Measurements from ENCODE around the gene ZCCHC7. TPM values are rescaled to one million over a fixed set of nuclear protein-coding genes. Genes with fewer than 3 reads are reported as not detected.

Gene ZCCHC7
- total RNA-seq, 1 donor from 2014 or later, result 22.1 TPM

GRCh38 chr9:37336150-37336549 lies 215.8 kb downstream of the ZCCHC7 start:
- DNase-seq (ENCODE audit: low spot score), result no peak
- Mint-ChIP-seq H3K36me3 (ENCODE audit: low read depth) (peaks cover 1% of the 10 kb centered on the region), H3K27ac (no peak overlapping the region), H3K27me3 (ENCODE audit: insufficient read depth) (no peaks in the 10 kb centered on the region), H3K4me1 (ENCODE audit: low read depth) (peaks cover 2% of the 10 kb centered on the region), H3K4me3 (no peak overlapping the region), H3K9me3 (no peaks in the 10 kb centered on the region)
- intact Hi-C loops (cut with micrococcal nuclease), result no loop called here

GRCh38 chr9:37337301-37337890 lies 217.0 kb downstream of the ZCCHC7 start:
- Mint-ChIP-seq H3K27ac (no peak overlapping the region), H3K36me3 (ENCODE audit: low read depth) (peaks cover 1% of the 10 kb centered on the region), H3K27me3 (ENCODE audit: insufficient read depth) (no peaks in the 10 kb centered on the region), H3K4me1 (ENCODE audit: low read depth) (no peaks in the 10 kb centered on the region), H3K9me3 (no peaks in the 10 kb centered on the region), H3K4me3 (no peak overlapping the region)
- no peak for DNase-seq (ENCODE audit: low spot score)
- intact Hi-C loops (cut with micrococcal nuclease), result no loop called here

DNA sequence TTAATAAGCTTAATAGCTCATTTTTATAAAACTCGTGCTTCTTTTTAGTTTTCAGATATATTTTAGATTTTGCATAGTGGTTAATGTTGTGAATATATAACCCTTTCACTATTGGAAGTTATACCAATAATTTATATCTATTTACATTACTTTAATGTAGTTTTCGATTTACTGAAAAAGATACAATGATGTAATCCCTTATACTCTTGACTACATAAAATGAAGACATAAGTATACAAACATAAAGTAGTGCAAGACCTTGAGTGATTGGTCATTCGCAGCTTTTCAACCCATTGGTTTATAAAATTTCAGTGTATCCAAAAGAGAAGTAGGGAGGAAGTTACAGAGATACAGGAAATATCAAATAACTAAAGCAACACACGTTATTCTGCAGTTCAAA lies 217.8 kb downstream of the ZCCHC7 start:
- Mint-ChIP-seq H3K36me3 (ENCODE audit: low read depth) (peaks cover 1% of the 10 kb centered on the region), H3K4me3 (no peak overlapping the region), H3K27ac (no peak overlapping the region), H3K9me3 (no peaks in the 10 kb centered on the region), H3K4me1 (ENCODE audit: low read depth) (no peaks in the 10 kb centered on the region), H3K27me3 (ENCODE audit: insufficient read depth) (no peaks in the 10 kb centered on the region)
- no peak for DNase-seq (ENCODE audit: low spot score)
- intact Hi-C loops (cut with micrococcal nuclease), result no loop called here

GRCh38 chr9:37339923-37340322 lies 219.5 kb downstream of the ZCCHC7 start:
- no peak for DNase-seq (ENCODE audit: low spot score)
- Mint-ChIP-seq H3K27me3 (ENCODE audit: insufficient read depth) (no peaks in the 10 kb centered on the region), H3K27ac (no peak overlapping the region), H3K4me3 (no peak overlapping the region), H3K36me3 (ENCODE audit: low read depth) (peaks cover 1% of the 10 kb centered on the region), H3K4me1 (ENCODE audit: low read depth) (no peaks in the 10 kb centered on the region), H3K9me3 (no peaks in the 10 kb centered on the region)
- intact Hi-C loops (cut with micrococcal nuclease), result no loop called here

- H3K27me3 Mint-ChIP-seq (ENCODE audit: insufficient read depth), result no peaks in the 10 kb centered on the region
- H3K4me3 Mint-ChIP-seq, result no peak overlapping the region
- H3K4me1 Mint-ChIP-seq (ENCODE audit: low read depth), result no peaks in the 10 kb centered on the region
- H3K36me3 Mint-ChIP-seq (ENCODE audit: low read depth), result peaks cover 1% of the 10 kb centered on the region
- DNase-seq (ENCODE audit: low spot score), result no peak
- no peak overlapping the region for H3K27ac Mint-ChIP-seq
- H3K9me3 Mint-ChIP-seq, result no peaks in the 10 kb centered on the region
- intact Hi-C loops (cut with micrococcal nuclease), result no loop called here
Measured at GRCh38 chr9:37340961-37341360, 220.6 kb downstream of the ZCCHC7 start.

DNA sequence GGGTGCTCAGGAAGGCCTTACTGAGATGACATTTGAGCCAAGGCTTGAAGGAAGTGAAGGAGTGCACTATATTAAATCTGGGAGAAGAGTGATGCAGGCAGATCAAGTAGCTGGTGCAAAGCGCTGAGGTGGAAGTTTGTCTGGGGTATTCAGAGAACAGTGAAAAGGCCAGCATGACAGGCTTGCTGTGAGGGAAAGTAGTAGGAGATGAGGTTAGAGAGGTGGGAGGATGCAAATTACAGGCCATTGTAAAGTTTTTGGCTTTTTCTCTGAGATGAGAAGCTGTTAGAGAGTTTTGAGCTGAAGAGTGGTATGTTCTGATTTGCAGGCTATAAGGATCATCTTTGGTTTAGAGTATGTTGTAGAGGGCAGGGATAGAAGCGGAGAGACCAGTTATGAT lies 221.3 kb downstream of the ZCCHC7 start:
- Mint-ChIP-seq H3K9me3 (no peaks in the 10 kb centered on the region), H3K4me3 (no peak overlapping the region), H3K27ac (no peak overlapping the region), H3K27me3 (ENCODE audit: insufficient read depth) (no peaks in the 10 kb centered on the region), H3K4me1 (ENCODE audit: low read depth) (no peaks in the 10 kb centered on the region), H3K36me3 (ENCODE audit: low read depth) (peaks cover 1% of the 10 kb centered on the region)
- no peak for DNase-seq (ENCODE audit: low spot score)
- intact Hi-C loops (cut with micrococcal nuclease), result no loop called here

GRCh38 chr9:37342493-37342892 lies 222.1 kb downstream of the ZCCHC7 start:
- intact Hi-C loops (cut with micrococcal nuclease), result no loop called here
- no peak overlapping the region for H3K27ac Mint-ChIP-seq
- DNase-seq (ENCODE audit: low spot score), result no peak
- H3K36me3 Mint-ChIP-seq (ENCODE audit: low read depth), result peaks cover 1% of the 10 kb centered on the region
- no peaks in the 10 kb centered on the region for H3K27me3 Mint-ChIP-seq (ENCODE audit: insufficient read depth)
- H3K4me1 Mint-ChIP-seq (ENCODE audit: low read depth), result no peaks in the 10 kb centered on the region
- H3K4me3 Mint-ChIP-seq, result no peak overlapping the region
- no peaks in the 10 kb centered on the region for H3K9me3 Mint-ChIP-seq

- Mint-ChIP-seq H3K4me3 (no peak overlapping the region), H3K36me3 (ENCODE audit: low read depth) (peaks cover 3% of the 10 kb centered on the region), H3K9me3 (no peaks in the 10 kb centered on the region), H3K4me1 (ENCODE audit: low read depth) (no peaks in the 10 kb centered on the region), H3K27ac (no peak overlapping the region), H3K27me3 (ENCODE audit: insufficient read depth) (no peaks in the 10 kb centered on the region)
- DNase-seq (ENCODE audit: low spot score), result no peak
- intact Hi-C loops (cut with micrococcal nuclease), result no loop called here
Measured at GRCh38 chr9:37342895-37343294, 222.5 kb downstream of the ZCCHC7 start.

DNA sequence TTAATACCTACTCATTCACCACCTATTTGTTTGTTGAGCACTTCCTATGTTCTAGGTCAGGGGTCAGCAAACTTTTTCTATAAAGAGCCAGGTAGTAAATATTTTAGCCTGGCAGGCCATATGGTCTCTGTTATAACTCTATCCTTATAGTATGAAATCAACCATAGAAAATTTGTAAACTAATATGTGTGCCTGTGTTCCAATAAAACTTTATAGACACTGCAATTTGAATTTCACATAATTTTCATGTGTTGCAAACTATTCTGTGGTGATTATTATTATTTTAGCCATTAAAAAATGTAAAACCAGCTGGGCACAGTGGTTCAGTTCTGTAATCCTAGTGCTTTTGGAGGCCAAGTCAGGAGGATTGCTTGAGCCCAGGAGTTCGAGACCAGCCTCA lies 223.3 kb downstream of the ZCCHC7 start:
- intact Hi-C loops (cut with micrococcal nuclease), result no loop called here
- H3K36me3 Mint-ChIP-seq (ENCODE audit: low read depth), result peaks cover 6% of the 10 kb centered on the region
- no peak overlapping the region for H3K27ac Mint-ChIP-seq
- no peaks in the 10 kb centered on the region for H3K9me3 Mint-ChIP-seq
- no peak overlapping the region for H3K4me3 Mint-ChIP-seq
- no peaks in the 10 kb centered on the region for H3K27me3 Mint-ChIP-seq (ENCODE audit: insufficient read depth)
- no peaks in the 10 kb centered on the region for H3K4me1 Mint-ChIP-seq (ENCODE audit: low read depth)
- no peak for DNase-seq (ENCODE audit: low spot score)

GRCh38 chr9:37345038-37345437 lies 224.7 kb downstream of the ZCCHC7 start:
- Mint-ChIP-seq H3K9me3 (no peaks in the 10 kb centered on the region), H3K4me3 (no peak overlapping the region), H3K36me3 (ENCODE audit: low read depth) (peaks cover 6% of the 10 kb centered on the region), H3K27me3 (ENCODE audit: insufficient read depth) (no peaks in the 10 kb centered on the region), H3K4me1 (ENCODE audit: low read depth) (no peaks in the 10 kb centered on the region), H3K27ac (no peak overlapping the region)
- intact Hi-C loops (cut with micrococcal nuclease), result no loop called here
- DNase-seq (ENCODE audit: low spot score), result no peak

GRCh38 chr9:37348917-37349316 lies 228.5 kb downstream of the ZCCHC7 start:
- Mint-ChIP-seq H3K4me3 (no peak overlapping the region), H3K9me3 (no peaks in the 10 kb centered on the region), H3K4me1 (ENCODE audit: low read depth) (peaks cover 6% of the 10 kb centered on the region), H3K27ac (no peak overlapping the region), H3K27me3 (ENCODE audit: insufficient read depth) (no peaks in the 10 kb centered on the region), H3K36me3 (ENCODE audit: low read depth) (peaks cover 18% of the 10 kb centered on the region)
- DNase-seq (ENCODE audit: low spot score), result no peak
- intact Hi-C loops (cut with micrococcal nuclease), result no loop called here

- Mint-ChIP-seq H3K4me3 (no peak overlapping the region), H3K27me3 (ENCODE audit: insufficient read depth) (no peaks in the 10 kb centered on the region), H3K4me1 (ENCODE audit: low read depth) (peaks cover 6% of the 10 kb centered on the region), H3K36me3 (ENCODE audit: low read depth) (peaks cover 21% of the 10 kb centered on the region), H3K27ac (no peak overlapping the region), H3K9me3 (no peaks in the 10 kb centered on the region)
- intact Hi-C loops (cut with micrococcal nuclease), result no loop called here
- no peak for DNase-seq (ENCODE audit: low spot score)
Measured at GRCh38 chr9:37350486-37351190, 230.3 kb downstream of the ZCCHC7 start.

- Mint-ChIP-seq H3K9me3 (no peaks in the 10 kb centered on the region), H3K4me3 (no peak overlapping the region), H3K36me3 (ENCODE audit: low read depth) (peaks cover 23% of the 10 kb centered on the region), H3K27me3 (ENCODE audit: insufficient read depth) (no peaks in the 10 kb centered on the region), H3K27ac (no peak overlapping the region), H3K4me1 (ENCODE audit: low read depth) (peaks cover 6% of the 10 kb centered on the region)
- intact Hi-C loops (cut with micrococcal nuclease), result no loop called here
- DNase-seq (ENCODE audit: low spot score), result no peak
Measured at GRCh38 chr9:37353791-37354190, 233.4 kb downstream of the ZCCHC7 start.

All from activated T-helper 1 cell treated with anti-CD3 and anti-CD28 coated beads, Interleukin-12 subunit alpha, Interleukin-12 subunit beta, Interleukin-2, Interleukin-4 antibody, amounts not matched to agents 30 ng/mL and 10 ng/mL and 1 ng/mL, durations not matched to agents 14 hours and 24 hours and 36 hours (primary cell).